GM19397 (cell line): Measurements from ENCODE around the gene CABLES2.

ENCODE experiments used
- ATAC-seq: cut with Tn5 transposase; IDR thresholded peaks from one replicate; pipeline ENCODE4 v1.9.1; 2021; ENCODE audit warnings: mild to moderate bottlenecking, moderate library complexity; ENCODE audit not compliant: unreplicated experiment

The CABLES2 gene

DNA sequence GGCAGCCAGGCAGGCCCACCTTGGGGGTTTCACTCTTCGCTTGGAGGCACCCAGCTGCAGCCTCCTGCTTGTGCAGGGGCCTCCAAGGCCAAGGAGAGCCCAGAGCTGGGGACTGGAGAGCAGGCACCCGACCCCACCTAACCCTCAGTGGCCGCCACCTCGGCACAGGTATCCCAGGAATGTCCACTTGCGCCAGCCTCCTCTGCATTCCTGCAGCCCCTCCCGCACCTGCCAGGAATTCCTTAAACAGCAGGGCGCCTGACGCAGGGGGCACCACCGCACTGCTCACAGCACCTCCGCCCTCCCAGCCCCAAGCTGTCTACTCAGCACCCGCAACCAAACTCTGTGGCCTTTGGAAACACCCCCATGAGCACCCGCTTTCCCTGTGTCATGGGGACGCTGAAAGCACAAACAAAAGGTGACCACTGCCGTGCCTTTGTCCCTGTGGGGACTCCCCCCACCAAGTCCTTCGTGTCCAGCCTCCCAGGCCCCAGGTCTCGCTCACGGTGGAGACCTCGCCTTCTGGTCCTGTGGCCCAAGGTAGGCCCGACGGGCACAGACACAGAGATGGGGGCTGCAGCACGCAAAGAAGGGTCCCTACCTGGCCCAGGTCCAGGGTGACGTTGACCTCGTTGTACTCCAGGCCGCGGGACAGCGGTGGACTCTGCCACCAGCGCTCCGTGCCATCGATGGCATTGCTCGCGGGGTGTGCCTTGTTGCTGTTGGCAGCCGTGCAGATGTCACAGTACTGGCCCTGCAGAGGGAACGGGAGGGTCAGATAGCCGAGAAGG, 45.1 kb downstream of the CABLES2 start:
- ATAC-seq = no peak

DNA sequence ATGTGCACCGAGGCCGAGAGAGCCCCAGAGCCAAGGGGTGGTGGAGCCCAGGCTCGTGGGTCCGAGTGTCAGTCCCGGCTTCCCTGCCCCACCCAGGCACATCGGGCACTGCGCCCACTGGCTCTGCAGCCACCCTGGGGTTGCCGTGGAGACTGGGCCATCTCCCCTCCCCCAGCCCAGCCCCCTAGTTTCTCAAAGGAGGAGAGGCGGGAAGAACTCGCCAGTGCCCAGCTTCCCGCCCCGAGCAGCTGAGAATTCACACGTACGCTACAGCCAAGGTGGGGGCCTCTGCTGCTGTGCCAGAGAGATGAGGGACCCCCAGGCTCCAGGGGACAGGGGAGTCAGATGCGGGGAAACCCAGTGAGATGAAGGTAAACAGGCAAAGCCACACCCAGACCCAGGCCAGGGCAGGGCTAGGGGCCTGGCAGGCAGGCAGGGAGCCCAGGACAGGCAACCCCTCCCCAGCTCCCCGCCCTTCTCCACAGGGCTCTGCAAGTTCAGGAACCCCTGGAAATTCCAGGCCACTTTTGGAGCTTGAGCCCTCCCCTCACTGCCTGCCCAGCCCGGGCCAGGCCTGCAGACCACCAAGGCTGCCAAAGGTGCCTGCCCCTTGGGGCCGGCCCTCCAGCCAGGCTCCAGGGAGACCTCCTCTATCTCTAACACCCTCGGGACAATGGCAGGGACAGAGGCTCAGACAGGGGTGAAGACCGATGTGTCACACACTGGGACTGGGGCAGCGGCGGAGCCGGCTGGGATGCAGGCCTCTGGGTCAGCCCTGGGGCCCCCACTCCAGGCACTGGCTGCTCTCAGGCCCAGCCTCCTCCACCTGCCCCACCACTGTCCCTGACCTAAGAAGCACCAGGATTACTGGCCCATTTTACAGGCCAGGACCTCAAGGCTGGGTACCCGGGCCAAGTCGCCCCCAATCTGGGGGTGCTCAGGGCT, 46.0 kb downstream of the CABLES2 start:
- no peak for ATAC-seq

DNA sequence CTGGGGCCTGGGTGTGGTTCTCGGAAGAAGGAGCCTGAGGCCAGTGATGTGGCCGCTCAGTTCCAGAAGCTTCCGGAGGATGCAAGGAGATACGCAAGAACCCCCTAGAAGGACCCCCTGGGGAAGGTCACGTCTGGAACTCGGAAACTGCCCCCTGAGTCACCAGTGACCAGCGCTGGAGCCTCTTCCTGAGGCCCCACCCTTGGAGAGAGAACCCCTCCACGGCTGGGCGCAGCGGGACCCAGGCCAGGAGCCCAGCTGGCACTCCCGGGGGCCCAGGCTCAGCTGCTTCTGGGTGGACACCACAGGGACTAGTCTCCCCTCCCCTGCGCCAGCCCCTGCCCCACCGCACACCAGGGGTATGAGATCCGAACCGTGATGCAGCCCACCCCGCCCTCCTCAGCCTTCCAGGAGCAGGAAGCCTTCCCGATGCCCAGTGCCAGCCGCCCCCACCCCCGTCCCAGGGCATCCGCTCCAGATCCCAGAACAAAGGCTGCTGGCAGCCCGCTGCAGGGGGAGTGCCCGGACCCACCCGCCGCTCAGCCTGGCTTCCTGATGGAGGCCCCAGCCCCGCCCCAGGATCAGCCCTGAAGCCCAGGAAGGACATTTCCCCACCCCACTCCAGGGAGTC, 47.5 kb downstream of the CABLES2 start:
- no peak for ATAC-seq

DNA sequence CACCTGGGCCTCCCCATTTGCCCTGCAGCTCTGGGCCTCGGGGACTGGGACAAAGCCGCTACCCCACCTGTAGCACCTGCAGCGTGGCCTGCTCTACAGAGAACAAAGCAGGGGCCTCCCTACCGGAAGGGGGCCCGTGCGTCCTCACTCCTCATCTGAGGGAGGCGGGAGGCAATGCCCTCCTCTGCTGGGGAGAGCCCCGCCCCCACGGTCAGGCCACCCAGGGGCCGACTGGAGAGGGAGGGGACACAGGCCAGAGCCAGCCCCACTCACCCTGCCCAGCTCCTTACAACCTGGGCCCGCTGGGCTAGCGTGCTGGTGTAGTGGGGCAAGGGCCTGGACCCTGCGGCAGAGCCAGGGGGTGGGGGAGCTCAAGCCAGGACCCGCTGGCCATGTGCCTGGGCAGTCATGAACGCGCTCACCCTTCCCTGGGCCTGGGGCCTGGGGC, 48.0 kb downstream of the CABLES2 start:
- ATAC-seq = no peak

DNA sequence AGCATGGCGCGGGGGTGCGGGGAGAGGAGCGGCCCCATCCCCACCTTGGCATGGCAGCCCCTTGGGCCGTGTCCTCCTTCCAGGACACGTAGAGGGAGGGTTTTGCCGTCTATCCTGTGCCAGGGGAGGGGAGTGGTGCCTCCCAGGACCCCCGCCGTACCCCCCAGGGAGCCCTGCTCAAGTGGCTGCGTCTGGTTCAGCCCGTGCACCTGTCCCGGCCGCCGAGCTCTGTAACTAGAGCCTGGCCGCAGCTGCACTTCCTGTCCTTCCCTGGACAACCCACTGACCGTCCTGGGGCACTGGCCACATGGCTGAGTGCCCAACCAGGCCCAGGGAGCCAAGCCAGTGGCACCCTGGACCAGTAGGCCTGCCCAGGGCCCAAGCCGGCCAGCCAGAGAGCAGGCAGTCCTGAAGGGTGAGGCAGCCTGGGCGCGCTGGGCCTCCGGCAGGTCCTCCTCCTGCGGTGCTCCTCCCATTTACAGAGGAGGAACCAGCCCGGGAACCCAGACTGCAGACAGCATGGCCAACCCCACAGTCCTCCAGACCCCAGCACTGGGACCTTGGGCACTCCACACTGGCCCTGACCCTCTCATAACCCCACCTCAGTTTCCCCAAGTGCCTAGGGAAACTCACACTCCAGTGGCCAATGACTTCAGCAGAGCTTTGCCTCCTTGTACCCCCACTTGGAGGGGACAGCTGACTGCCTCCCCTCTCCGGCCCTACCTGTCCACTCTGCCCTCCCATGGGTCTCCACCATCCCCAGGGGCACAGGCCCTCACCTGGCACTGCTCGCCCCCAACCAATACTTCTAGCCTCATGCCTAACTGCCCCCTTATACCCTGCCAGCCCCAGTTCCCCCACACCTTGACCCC, 48.7 kb downstream of the CABLES2 start:
- no peak for ATAC-seq

DNA sequence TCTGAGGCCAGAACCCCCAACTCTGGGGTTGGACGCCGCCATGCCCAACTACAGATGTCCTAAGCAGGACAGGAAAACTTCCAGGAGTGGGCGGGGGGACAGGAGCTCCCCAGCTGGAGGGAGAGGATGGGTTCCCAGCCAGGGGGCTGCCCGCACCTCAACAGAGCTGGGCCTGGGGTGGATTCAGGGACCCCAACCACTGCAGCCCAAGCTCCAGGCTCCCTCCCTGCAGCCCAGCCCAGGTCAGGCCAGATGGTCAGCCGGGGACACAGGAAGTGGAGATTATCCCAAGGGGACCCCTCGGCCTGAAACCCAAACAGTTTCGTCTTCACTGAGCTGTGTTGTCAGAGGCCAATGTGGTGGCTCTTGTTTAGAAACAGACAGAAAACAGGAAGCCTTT, 49.4 kb downstream of the CABLES2 start:
- no peak for ATAC-seq

DNA sequence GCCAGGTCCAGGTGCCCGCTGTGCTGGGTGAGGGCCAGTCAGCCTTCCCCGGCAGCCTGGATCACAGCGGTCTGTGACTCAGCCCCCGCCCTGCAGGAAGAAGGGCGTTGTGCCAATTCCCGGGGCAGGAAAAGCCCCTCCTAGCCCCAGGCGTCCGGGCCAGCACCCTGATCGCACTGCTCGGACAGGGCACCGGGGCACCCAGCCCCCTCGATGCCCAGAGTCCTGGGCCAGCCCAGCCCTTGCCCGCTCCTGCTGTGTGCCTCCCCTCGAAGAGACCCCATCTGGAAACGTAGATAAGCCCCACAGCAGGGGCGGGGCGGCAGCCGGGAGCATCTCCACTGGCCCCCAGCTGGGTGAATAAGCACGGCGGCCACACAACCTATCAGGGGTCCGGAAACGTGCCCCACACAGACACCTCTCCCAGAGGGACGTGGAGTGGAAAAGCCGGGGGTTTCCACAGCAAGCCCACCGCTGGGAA, 49.9 kb downstream of the CABLES2 start:
- ATAC-seq = no peak

DNA sequence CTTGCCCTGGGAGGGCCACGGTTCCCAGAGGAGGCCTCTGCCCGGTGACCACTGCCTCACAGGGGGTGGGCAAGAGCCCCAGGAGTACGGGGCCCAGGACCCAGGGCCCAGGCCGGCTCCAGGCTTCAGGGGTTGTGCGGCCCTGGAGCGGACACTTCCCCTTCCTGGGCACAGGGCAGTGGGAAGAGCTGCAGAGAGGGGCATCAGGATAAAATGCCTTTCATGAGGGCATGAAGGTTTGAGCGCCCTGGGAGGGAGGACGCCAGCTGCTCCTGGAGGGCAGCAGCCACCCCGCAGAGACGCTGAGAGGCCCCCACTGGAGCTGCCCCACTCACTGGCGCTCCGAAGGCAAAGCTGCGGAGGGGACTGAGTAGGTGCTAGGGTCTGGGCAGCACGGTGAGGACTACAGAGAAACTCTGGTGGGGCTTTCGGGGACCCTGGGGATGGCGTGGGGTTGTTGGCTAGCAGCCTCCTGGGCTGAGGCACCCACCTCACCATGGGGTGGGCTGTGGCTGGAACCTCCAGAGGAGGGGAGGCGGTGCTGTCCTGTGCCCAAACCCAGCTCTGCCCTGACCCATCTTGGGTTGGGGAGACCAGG, 50.4 kb downstream of the CABLES2 start:
- no peak for ATAC-seq

DNA sequence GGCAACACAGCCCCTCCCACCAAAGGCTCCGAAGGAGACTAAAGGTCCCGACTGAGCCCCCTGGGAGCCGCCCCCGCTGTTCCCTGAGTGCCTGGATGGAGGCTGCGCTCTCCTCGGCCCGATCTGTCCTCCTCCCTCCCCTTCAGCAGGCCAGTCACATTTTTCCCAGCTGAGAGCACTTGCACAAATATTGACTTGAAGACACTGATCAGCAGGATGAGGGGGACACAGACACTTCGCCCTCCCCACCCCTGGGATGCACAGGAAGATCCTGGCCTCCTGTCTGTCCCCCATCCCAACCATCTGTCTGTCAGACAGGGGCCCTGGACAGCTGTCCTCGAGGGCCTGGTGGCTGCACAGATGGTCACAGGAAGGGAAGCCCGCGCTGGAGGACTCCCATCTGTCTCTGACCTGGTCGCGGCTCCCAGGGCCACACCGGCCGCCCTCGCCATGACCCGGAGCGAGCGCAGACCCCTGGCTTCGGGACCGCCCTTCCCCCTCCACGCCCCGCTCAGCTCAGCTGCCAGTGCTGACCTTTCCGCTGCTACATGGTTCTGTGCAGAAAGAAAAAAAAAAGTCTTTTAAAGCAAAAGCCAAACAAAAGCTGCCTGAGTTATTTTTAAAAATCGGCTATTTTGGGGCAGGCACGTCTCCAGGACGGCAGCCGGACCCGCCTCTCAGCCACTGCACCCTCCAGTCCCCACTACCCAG, 51.1 kb downstream of the CABLES2 start:
- no peak for ATAC-seq

DNA sequence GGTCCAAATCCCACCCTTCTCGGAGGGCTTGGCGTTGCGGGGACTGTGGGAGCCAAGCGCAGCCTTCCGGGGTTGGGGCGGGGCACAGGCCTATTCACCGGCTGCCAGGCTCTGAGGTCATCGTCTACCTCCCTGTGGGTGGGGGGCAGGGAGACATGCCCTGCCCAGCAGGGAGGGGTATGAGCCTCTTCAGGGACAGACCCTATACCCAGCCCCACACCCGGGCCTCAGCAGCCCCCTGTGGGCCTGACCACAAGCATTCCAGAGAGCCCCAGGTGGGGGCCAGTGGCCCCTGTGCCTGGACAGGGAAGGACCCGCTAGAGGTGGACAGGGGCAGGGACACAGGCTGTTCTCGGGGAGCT, 51.6 kb downstream of the CABLES2 start:
- no peak for ATAC-seq

DNA sequence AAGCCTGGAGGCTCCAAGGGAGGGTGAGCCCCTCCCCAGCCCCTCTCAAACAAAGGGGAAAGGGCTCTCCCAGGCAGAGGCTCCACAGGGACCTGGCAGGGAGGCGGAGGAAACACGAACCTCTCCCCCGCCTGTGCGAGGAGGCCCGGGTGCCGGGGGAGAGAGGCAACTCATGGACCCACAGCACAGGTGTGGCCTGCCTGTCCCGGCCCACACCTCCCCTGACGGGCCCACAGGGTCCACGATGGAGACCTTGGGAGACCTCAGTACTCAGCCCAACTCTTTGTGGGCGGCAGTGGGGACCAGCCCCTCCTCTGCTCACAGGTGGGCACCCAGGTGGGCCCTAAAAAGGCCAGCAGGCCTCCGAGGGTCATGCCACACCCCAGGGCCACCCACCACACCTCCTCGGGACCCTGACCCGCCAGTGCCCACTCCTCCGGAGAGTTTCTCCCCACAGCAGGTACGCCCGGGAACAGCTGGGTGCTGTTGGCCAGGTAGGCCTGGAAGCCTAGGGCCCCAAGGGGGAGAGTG, 52.2 kb downstream of the CABLES2 start:
- no peak for ATAC-seq

DNA sequence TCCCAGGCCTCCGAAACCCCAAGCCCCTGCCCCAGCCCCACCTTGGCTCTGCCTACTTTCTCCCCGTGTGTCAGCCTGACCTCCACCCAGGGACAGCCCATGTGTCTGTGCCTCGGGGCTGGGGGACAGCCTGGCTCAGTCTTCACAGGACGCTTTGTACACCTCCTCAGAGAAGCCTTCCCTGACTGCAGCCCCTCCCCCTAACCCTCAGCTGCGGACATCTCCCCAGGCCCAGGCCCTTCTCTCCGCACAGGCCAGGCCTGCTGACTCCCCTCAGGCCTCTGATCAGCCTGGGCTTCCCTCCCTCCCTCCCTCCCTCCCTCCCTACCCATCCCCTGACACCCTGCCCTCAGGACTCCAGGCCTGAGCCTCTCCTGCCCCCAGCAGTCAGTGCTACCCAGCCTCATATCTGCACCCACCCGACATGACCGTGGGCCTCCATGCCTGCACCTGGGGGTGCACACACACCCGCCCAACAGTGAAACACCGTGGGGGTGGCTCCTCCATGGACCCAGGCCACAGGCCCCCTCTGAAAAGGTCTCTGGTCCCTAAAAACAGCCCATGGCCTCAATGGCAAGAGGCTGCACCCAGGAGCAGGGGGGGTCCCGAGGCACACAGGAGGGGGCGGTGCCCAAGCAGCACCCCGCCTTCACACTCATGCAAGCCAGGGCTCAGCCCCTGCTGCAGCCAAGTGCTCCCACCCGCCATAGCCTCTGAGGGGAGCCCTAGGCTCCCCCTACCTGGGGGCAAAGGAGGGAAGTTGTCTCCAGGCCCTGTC, 52.9 kb downstream of the CABLES2 start:
- ATAC-seq = no peak

DNA sequence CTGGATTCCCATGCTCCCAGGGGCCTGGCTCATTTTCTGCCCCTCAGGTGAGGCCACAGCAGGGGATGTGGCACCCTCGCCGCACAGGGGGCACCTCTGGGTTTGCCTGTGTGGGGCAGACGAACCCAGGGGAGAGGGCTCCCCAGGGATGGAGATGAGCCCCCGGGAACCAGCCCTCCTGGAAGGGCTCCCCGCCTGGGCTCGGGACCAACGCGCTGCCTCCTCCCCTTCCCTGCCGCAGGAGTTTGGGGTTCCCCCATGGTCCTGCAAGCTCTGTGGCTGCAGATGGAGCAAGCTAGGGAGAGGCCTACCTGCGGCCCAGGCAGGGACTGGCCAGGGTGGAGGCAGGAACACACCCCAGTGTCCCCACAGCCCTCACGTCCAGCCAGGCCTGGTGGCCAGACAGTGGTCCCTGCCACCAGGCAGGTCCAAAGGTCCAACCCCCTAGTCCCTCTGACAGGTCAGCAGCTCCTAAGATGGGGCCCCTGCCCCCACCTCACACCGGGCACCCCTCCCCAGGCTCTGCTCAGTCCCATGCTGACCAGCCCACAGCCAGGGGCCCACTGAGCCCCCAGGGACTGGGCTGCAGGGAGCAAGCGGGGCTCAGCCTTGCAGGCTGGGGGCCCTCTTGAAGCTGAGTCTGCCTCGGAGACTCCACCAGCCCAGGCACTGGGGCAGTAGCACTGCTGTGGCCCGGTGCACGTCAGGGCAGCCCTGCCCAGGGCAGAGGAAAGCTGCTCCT, 53.6 kb downstream of the CABLES2 start:
- no peak for ATAC-seq

DNA sequence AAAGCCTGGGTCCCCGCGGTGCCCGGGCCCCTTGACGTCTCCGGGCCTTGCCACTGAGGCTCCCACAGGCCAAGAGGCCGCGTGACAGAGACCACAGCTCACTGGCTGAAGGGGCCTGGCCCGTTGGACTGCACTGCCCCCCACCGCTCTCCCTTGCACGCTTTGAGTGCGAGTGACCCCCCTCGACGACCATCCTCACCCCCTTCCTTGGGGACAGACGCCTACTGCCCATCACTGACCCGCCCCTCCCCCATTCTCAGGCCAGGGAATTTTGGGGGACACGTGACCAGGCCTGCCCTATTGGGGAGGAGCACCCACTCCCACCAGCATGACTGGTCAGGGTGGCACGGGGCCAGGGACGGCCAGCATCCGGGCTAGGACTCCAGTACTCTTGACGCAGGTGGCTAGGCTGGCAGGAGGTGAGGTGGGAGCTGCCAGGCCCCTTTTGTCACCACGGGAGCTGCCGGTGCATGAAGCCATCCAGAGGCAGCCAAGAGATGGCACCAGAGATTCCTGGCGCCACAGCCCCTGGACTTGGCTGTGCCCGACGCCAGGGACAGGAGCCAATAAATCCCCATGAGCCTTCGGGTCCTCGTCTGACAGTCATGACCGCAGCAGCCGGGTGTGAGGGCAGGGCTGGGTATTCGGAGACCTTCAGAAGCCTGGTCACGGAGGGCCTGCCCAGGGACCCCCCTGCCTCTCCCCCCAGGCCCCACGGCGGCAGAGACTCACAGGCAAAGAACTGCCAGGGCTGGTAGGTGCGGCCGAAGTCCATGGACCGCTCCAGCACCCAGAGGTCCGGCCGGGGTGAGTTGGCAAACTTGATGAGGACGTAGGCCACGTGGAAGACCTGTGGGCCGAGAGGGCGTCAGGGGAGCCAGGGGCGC, 54.4 kb downstream of the CABLES2 start:
- no peak for ATAC-seq

DNA sequence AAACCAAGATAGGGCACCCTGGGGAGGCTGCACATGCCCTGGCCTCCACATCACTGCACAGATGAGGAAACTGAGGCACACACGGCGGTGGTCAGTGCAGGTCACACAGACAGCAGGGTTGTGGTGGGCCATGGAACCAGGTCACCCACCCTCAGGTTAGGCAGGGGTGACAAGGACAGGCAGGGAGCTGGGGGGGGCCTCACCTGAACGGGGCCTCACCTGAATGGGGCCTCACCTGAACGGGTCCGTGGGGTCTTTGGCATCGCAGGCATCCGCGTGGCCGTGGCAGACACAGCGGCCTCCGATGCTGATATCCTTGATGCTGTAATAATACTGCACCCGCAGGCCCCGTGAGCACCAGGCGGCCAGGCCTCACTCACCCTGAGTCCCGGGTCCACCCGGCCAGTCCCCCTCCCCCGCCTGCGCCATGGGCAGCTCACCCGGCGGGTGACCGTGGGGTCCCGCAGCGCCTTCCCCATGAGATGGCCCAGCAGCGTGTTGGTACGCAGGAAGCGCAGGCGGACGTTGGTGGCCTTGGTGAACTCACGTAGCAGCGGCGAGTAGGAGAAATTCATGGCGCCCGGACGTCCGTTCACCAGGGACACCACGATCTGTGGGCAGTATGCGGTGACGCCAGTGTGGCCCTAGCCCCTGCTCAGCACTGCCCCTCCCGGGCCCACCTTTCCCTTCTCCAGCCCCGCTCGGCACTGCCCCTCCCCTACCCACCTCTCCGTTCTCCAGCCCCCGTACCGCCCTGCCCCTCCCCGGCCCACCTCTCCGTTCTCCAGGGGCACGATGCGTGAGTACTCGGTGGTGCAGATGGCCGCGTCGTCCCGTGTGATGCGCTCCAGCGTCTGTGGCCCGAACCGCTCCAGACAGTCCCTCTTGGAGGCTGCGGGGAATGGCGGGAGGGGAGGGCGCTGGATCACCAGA, 55.4 kb downstream of the CABLES2 start:
- ATAC-seq = no peak
